Testis (tissue), 2 donors: ENCODE measurements around the gene RASGRF1.

Experiments
- CTCF ChIP-seq, 3 experiments: fragments of 450-650 bp in 2 of 3; fragments of 200-600 bp in 1 of 3; sonication (generic) in 1 of 3; IDR thresholded peaks; one replicate each; pipeline ENCODE4 v1.5.1; 2016 to 2019; ENCODE audit warnings: antibody characterized with exemption in 3 of 3, mild to moderate bottlenecking in 2 of 3, moderate library complexity in 1 of 3
- POLR2A ChIP-seq: fragments of 450-650 bp; IDR thresholded peaks from one replicate; pipeline ENCODE4 v1.6.1; 2017; ENCODE audit warnings: antibody characterized with exemption, mild to moderate bottlenecking, moderate library complexity

- no peak for TF ChIP-seq CTCF (IDR thresholded peaks at IDR 0.05)
- TF ChIP-seq POLR2A: no peak
These were observed 38.4 kb downstream of the RASGRF1 start for GRCh38 chr15:79051941-79052731.
